ENCODE data around the gene KIAA0232.
"Not testable (repeated sequence)": the region's sequence is repeated elsewhere in the genome, so short reads cannot be mapped to it uniquely, and the experiment has no call there.

Gene KIAA0232

GRCh38 chr4:6791245-6791644 lies 8.7 kb downstream of the KIAA0232 start:
- not testable (repeated sequence) for H3K27me3 ChIP-seq (ENCODE audit: insufficient read depth, low read length); H3K4me1 ChIP-seq (ENCODE audit: insufficient read depth, low read length); H2AFZ ChIP-seq (ENCODE audit: low read depth, low read length); H3K4me3 ChIP-seq (ENCODE audit: low read length)
- Histone ChIP-seq H3K9me3 (ENCODE audit: low read length) (peaks cover 10% of the 10 kb centered on the region), H3K36me3 (ENCODE audit: insufficient read depth, low read length) (peaks cover 36% of the 10 kb centered on the region)

- not testable (repeated sequence) for H2AFZ ChIP-seq (ENCODE audit: low read depth, low read length); H3K4me3 ChIP-seq (ENCODE audit: low read length); H3K27me3 ChIP-seq (ENCODE audit: insufficient read depth, low read length); H3K4me1 ChIP-seq (ENCODE audit: insufficient read depth, low read length)
- H3K36me3 ChIP-seq (ENCODE audit: insufficient read depth, low read length) = peaks cover 36% of the 10 kb centered on the region
- peaks cover 10% of the 10 kb centered on the region for H3K9me3 ChIP-seq (ENCODE audit: low read length)
These were observed 9.3 kb downstream of the KIAA0232 start for GRCh38 chr4:6791796-6792195.

- Histone ChIP-seq H3K27me3 (ENCODE audit: insufficient read depth, low read length) (no peaks in the 10 kb centered on the region), H3K4me3 (ENCODE audit: low read length) (no peak overlapping the region), H3K4me1 (ENCODE audit: insufficient read depth, low read length) (no peaks in the 10 kb centered on the region), H2AFZ (ENCODE audit: low read depth, low read length) (no peak overlapping the region), H3K9me3 (ENCODE audit: low read length) (peaks cover 13% of the 10 kb centered on the region), H3K36me3 (ENCODE audit: insufficient read depth, low read length) (peaks cover 27% of the 10 kb centered on the region)
These were observed 11.7 kb downstream of the KIAA0232 start for GRCh38 chr4:6794189-6794588.

GRCh38 chr4:6795821-6796220 lies 13.3 kb downstream of the KIAA0232 start:
- Histone ChIP-seq H2AFZ (ENCODE audit: low read depth, low read length) (no peak overlapping the region), H3K4me1 (ENCODE audit: insufficient read depth, low read length) (no peaks in the 10 kb centered on the region), H3K27me3 (ENCODE audit: insufficient read depth, low read length) (no peaks in the 10 kb centered on the region), H3K9me3 (ENCODE audit: low read length) (peaks cover 13% of the 10 kb centered on the region), H3K4me3 (ENCODE audit: low read length) (no peak overlapping the region), H3K36me3 (ENCODE audit: insufficient read depth, low read length) (peaks cover 28% of the 10 kb centered on the region)

- not testable (repeated sequence) for H3K9me3 ChIP-seq (ENCODE audit: low read length); H3K27me3 ChIP-seq (ENCODE audit: insufficient read depth, low read length); H3K4me1 ChIP-seq (ENCODE audit: insufficient read depth, low read length); H2AFZ ChIP-seq (ENCODE audit: low read depth, low read length); H3K4me3 ChIP-seq (ENCODE audit: low read length)
- H3K36me3 ChIP-seq (ENCODE audit: insufficient read depth, low read length) = peaks cover 21% of the 10 kb centered on the region
These were observed 14.8 kb downstream of the KIAA0232 start for GRCh38 chr4:6797368-6797767.

GRCh38 chr4:6799091-6799490 lies 16.6 kb downstream of the KIAA0232 start:
- Histone ChIP-seq H3K36me3 (ENCODE audit: insufficient read depth, low read length) (peaks cover 19% of the 10 kb centered on the region), H3K9me3 (ENCODE audit: low read length) (peaks cover 3% of the 10 kb centered on the region), H2AFZ (ENCODE audit: low read depth, low read length) (no peak overlapping the region), H3K27me3 (ENCODE audit: insufficient read depth, low read length) (no peaks in the 10 kb centered on the region), H3K4me1 (ENCODE audit: insufficient read depth, low read length) (no peaks in the 10 kb centered on the region), H3K4me3 (ENCODE audit: low read length) (no peak overlapping the region)

- peaks cover 8% of the 10 kb centered on the region for H3K36me3 ChIP-seq (ENCODE audit: insufficient read depth, low read length)
- H3K9me3 ChIP-seq (ENCODE audit: low read length) = peaks cover 3% of the 10 kb centered on the region
These were observed 19.5 kb downstream of the KIAA0232 start for GRCh38 chr4:6802025-6802424.

GRCh38 chr4:6802626-6803025 lies 20.1 kb downstream of the KIAA0232 start:
- H3K4me3 ChIP-seq (ENCODE audit: low read length) = no peak overlapping the region
- H3K27me3 ChIP-seq (ENCODE audit: insufficient read depth, low read length) = no peaks in the 10 kb centered on the region
- H3K9me3 ChIP-seq (ENCODE audit: low read length) = peaks cover 3% of the 10 kb centered on the region
- H2AFZ ChIP-seq (ENCODE audit: low read depth, low read length) = no peak overlapping the region
- peaks cover 10% of the 10 kb centered on the region for H3K36me3 ChIP-seq (ENCODE audit: insufficient read depth, low read length)
- H3K4me1 ChIP-seq (ENCODE audit: insufficient read depth, low read length) = no peaks in the 10 kb centered on the region

More at GRCh38 chr4:6802025-6802424, 19.5 kb downstream of the KIAA0232 start:
- Histone ChIP-seq H3K4me3 (ENCODE audit: low read length) (no peak overlapping the region), H3K4me1 (ENCODE audit: insufficient read depth, low read length) (no peaks in the 10 kb centered on the region), H3K27me3 (ENCODE audit: insufficient read depth, low read length) (no peaks in the 10 kb centered on the region), H2AFZ (ENCODE audit: low read depth, low read length) (no peak overlapping the region)

- Histone ChIP-seq H3K4me3 (ENCODE audit: low read length) (no peak overlapping the region), H3K4me1 (ENCODE audit: insufficient read depth, low read length) (no peaks in the 10 kb centered on the region), H3K27me3 (ENCODE audit: insufficient read depth, low read length) (no peaks in the 10 kb centered on the region), H2AFZ (ENCODE audit: low read depth, low read length) (no peak overlapping the region), H3K36me3 (ENCODE audit: insufficient read depth, low read length) (peaks cover 10% of the 10 kb centered on the region), H3K9me3 (ENCODE audit: low read length) (peaks cover 2% of the 10 kb centered on the region)
These were observed 20.7 kb downstream of the KIAA0232 start for GRCh38 chr4:6803246-6803645.

- Histone ChIP-seq H3K4me3 (ENCODE audit: low read length) (no peak overlapping the region), H3K9me3 (ENCODE audit: low read length) (peaks cover 5% of the 10 kb centered on the region), H3K27me3 (ENCODE audit: insufficient read depth, low read length) (no peaks in the 10 kb centered on the region), H3K36me3 (ENCODE audit: insufficient read depth, low read length) (peaks cover 14% of the 10 kb centered on the region), H2AFZ (ENCODE audit: low read depth, low read length) (no peak overlapping the region), H3K4me1 (ENCODE audit: insufficient read depth, low read length) (no peaks in the 10 kb centered on the region)
These were observed 21.7 kb downstream of the KIAA0232 start for GRCh38 chr4:6804082-6804752.

GRCh38 chr4:6806924-6807626 lies 24.5 kb downstream of the KIAA0232 start:
- Histone ChIP-seq H2AFZ (ENCODE audit: low read depth, low read length) (no peak overlapping the region), H3K4me1 (ENCODE audit: insufficient read depth, low read length) (no peaks in the 10 kb centered on the region), H3K9me3 (ENCODE audit: low read length) (peaks cover 9% of the 10 kb centered on the region), H3K36me3 (ENCODE audit: insufficient read depth, low read length) (peaks cover 19% of the 10 kb centered on the region), H3K4me3 (ENCODE audit: low read length) (no peak overlapping the region), H3K27me3 (ENCODE audit: insufficient read depth, low read length) (no peaks in the 10 kb centered on the region)

GRCh38 chr4:6808259-6808658 lies 25.7 kb downstream of the KIAA0232 start:
- Histone ChIP-seq H3K27me3 (ENCODE audit: insufficient read depth, low read length) (no peaks in the 10 kb centered on the region), H3K36me3 (ENCODE audit: insufficient read depth, low read length) (peaks cover 14% of the 10 kb centered on the region)

GRCh38 chr4:6811165-6811564 lies 28.6 kb downstream of the KIAA0232 start:
- Histone ChIP-seq H3K36me3 (ENCODE audit: insufficient read depth, low read length) (peaks cover 20% of the 10 kb centered on the region), H3K4me1 (ENCODE audit: insufficient read depth, low read length) (no peaks in the 10 kb centered on the region), H3K4me3 (ENCODE audit: low read length) (no peak overlapping the region), H3K9me3 (ENCODE audit: low read length) (peaks cover 14% of the 10 kb centered on the region), H2AFZ (ENCODE audit: low read depth, low read length) (no peak overlapping the region), H3K27me3 (ENCODE audit: insufficient read depth, low read length) (no peaks in the 10 kb centered on the region)

More at GRCh38 chr4:6808259-6808658, 25.7 kb downstream of the KIAA0232 start:
- Histone ChIP-seq H2AFZ (ENCODE audit: low read depth, low read length) (no peak overlapping the region), H3K9me3 (ENCODE audit: low read length) (peaks cover 9% of the 10 kb centered on the region), H3K4me3 (ENCODE audit: low read length) (no peak overlapping the region), H3K4me1 (ENCODE audit: insufficient read depth, low read length) (no peaks in the 10 kb centered on the region)

Data from neuron (in vitro differentiated cells).